Activated naive CD4-positive, alpha-beta T cell treated with anti-CD3 and anti-CD28 coated beads, Interleukin-2, amount 50 U/mL, for 16 hours (primary cell): ENCODE data around the gene BTBD6.

Source experiments
- DNase-seq: peaks from one replicate; pipeline ENCODE4 v3.0.0-alpha.2; 2020

Gene BTBD6

DNA sequence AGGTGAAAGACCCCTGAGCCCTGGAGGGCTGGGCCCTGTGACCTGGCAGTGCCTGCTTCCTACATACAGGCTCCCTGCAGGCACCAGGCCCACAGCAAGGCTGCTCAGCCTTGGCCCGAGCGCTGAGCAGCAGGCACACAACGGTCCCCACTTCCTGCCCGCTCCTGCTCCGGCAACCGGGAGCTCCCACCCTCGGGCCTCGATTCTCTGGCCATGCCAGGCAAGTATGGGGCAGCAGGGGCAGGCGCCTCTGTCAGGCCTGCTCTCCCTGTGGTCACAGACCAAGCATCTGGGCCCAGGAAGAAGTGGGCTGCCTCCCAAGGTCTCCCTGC, 36.6 kb upstream of the BTBD6 start:
- no peak for DNase-seq

DNA sequence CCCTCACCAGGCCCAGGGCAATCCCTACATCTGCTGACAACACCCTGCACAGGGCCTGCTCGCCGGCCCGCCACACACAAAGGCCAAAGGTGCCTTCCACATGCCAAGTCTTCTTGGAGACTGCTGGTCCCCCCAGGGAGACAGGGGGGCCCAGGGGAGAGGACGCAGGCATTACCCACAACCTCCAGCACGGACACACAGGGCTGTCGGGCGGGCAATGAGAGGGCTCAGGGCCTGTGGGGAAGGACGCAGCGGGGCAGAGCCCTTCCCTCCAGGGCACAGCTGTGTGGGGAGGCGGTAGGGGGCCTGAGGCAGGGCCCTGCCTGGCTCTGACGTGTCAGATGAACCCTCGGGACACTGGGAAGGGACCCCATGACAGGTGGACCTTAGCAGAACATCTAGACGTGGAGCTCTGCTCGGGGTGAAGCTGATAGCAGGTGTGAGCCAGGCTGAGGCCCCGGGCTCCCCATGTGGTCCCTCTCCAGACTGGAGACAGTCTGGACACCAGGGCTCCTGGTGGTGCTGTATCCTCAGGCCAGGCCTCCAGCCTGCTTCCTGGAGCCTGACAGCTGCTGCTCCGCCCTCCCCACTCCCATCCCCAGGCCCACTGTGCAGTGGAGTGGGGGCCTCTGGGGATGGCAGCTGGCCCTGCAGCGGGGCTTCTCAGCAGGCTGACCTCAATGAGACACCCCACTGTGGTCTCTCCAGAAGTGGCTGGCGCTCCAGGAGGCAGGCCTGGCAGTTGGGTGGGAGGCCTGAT, 35.6 kb upstream of the BTBD6 start:
- DNase-seq, result no peak

DNA sequence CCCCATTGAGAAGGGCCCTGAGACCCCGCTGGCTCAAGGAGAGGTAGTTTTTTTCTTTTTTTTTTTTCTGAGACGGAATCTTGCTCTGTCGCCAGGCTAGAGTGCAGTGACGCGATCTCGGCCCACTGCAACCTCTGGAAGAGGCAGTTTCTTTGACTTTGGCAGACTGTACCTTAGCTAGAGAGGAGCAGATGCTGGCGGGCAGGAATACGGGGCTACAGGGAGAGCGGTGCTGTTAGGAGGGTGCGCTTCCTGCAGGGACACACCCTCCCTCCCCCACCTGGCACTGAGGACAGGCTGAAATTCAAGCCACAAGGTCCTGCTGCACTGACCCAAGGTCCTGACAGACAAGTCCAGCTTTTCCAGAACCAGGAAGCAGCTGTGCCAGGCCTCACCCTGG, 35.0 kb upstream of the BTBD6 start:
- no peak for DNase-seq

DNA sequence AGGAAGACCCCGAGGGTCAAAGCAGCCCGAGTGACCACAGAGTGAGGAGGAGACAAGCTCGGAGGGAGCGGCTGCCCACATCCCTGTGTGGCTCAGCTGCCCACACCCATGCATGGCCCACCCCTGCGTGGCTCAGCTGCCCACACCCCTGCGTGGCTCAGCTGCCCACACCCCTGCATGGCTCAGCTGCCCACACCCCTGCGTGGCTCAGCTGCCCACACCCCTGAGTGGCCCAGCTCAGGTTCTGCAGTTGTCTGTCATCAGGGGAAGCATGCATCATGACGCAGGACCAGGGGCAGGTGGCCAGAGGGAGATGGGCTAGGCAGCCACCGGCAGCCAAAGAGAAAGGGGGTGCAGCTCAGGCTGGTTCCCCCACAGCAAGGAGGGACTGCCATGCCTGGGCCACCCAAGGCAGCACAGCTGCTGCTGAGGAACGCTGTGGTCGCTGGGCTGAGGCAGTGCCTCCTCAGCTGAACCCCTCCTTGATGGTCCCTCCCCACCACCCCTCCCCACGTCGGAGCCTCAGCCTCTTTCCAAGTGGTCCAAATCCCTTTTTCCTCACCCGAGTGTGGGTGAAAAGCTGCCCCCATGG, 33.9 kb upstream of the BTBD6 start:
- no peak for DNase-seq

DNA sequence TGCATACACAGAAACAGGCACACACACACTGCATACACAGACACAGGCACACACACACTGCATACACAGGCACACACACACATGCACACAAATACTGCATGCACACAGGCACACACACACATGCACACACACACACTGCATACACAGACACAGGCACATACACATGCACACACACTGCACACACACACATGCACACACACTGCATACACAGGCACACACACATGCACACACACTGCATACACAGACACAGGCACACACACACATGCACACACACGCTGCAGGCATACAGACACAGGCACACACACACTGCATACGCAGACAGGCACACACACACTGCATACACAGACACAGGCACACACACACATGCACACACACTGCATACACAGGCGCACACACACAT, 32.7 kb upstream of the BTBD6 start:
- DNase-seq, result no peak

DNA sequence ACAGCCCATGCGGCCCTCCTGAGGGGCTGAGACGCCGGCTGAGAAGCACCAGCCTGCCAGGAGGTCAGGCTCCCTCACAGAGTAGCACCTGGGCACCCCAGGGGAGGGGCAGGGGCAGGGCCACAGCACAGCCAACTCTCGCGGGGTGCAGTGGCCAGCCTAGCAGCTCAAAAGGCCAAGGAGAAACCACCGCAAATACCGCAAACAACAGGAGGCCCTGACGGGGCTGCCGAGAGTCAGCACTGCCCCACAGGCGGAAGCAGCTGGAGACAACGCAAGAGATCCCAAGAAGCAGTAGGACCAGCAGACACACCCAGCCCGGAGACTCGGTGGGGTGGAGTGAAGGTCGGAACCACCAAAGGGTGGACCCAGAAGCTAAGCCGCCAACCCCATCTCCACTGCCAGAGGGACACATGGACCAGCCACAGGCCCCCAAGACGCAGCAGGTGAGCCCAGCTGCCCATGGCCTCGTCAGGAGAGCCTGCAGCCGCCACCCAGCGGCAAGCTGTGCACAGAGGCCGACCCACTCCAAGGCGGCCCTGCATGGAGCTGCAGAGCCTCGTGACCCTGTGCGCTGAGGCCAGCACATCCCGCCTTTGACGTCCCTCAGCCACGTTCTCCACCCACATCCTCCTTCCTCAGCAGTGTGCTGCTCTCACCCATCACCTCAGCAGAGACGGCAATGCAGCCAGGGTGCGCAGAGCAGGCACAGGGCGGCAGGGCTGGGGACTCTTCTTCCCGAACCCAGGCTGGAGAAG, 31.7 kb upstream of the BTBD6 start:
- DNase-seq, result no peak

DNA sequence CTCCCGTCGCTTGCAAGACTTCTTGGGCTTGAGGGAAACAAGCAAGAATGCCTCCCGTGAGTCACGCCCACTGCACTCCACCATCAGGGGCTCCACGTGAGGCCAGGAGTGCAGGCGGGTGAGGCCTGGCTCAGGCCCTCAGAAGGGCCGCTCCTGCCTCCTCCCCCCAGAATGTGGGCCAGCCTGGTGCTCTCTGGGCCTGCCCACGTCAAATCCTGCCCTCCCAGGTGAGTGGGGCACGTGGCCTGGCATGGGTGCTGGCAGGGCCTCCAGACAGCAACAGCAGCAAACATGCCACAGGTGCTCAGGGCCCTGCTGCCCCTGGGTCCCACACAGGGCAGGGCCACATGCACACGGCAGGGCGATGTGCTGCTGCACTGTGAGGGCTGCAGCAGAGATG, 30.6 kb upstream of the BTBD6 start:
- no peak for DNase-seq

DNA sequence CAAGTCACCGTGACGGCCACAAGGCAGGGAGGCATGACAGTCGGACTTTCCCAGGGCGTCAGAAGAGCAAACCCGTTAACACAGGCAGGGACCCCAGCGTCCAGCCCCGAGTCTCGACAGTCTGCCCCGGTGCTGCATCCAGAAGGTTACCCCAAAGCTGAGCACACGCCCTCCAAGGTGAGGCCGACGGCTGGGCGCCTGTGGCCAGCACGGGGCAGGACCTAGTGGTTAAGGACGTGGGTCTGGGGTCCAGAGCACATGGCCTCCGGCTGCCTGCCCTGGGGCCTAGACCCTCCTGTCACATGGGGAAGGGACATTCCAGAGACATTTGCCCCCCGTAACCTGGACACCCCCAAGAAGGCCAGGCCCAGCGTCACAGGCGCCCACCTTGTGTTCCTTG, 29.7 kb upstream of the BTBD6 start:
- no peak for DNase-seq

DNA sequence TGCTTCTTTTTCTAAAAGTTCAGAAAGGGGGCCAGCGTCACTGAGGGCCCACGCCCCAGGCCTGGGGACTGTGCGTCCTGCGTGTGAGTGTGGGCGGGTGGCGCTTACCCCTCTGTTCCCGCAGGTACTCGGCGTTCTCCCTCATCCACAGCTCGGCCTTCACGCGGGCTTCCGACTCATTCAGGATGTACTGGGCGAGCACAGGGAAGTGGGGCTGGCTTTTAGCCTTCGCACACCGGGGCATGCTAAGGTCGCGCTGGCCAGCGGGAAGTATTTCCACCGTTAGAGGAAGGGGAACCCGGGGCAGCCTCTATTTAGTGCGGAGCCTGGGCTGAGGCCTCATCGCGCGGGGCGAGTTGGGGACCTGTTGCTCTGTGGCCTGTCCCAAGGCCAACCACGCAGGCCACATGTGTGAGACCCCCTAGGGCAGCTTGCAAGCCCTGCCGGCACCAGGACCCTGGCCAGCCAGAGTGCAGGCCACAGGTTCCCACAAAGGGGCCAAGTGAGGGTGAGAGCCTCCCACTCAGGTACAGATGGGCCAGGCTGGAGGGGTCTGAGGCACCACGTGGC, 29.2 kb upstream of the BTBD6 start:
- no peak for DNase-seq

DNA sequence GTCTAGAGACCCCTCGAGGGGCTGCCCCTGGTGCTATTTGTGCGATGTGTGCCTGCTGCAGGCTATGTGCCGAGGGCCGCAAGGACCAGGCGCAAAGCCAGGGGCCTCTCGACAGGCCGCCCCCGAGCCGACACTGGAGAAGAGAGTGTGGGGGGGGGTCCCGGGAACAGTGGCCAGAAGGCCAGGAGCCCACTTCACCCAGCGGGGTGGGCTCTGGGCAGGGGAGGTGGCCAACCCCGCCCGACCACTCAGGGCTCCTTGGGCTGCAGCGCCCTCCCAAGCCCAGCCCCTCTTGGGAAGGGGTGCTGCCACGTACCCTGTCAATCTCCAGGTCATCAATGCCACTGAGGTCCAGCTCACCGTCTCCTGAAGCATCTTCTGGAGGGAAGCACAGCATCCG, 28.6 kb upstream of the BTBD6 start:
- no peak for DNase-seq

DNA sequence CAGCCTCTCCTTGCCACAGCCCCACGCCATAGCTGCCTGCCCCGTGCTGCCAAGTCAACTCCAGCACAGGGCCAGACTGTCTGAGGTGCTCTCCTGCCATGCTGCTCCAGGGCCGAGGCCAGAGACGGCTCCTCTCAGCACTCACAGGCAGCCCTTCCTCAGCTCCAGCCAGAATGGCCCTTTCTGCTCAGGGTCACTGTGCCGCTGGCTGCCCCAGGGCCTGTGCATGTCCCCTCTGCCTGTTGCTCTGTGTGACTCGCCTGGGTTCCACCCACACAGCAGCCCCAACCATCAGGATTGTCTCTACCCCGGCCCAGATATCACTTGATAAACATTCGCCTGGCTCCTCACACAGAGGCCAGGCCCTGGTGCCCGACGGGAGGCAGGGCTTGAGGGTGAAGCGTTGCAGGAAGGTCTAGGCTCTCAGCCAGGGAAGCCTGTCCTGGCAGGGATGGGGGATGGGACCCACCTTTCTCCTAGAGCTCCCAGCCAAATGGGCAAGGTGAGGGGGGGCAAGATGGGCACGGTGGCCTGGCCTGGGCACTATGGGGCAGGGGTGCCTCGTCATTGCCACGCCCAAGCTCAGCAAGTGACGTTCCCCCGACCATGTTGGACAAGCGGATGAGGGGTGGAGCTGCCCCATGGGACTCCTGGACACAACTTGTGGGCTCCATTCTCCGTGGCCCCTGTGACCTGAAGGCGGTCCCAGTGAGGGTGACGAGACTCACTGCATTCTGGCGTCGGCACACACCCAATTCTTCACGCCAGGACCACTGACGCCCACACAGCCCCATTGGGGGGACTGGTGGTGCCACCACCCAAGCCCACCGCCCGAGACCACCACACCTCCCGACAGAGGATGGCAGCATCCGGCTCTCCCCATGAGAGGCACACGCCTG, 27.4 kb upstream of the BTBD6 start:
- DNase-seq, result no peak

DNA sequence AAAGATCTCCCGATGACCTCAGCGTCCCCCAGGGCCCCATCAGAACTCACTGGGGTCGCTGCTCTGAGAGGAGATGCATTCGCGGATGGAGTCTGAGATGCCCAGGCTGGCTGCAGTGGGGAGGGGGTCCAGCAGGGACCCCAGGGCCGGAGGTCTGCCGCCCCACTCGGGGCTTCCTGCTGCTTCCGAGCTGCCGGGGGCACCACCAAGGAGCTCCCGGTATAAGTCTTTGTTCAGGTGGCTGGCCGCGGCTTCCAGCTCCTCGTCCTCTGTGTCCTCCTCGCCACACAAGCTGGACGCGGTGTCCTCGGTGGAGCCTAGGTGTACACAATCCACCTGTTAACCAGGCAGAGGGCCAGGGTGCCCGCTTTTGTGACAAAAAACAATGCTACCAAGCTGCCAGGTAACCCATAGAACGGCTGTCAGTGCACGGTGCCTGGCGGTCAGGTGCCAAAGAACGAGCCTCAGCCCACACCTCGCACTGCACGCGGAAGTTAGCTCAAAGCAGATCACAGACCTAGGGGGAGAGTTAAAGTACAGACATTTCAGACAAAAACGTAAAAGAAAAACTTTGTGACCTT, 26.6 kb upstream of the BTBD6 start:
- DNase-seq, result no peak

DNA sequence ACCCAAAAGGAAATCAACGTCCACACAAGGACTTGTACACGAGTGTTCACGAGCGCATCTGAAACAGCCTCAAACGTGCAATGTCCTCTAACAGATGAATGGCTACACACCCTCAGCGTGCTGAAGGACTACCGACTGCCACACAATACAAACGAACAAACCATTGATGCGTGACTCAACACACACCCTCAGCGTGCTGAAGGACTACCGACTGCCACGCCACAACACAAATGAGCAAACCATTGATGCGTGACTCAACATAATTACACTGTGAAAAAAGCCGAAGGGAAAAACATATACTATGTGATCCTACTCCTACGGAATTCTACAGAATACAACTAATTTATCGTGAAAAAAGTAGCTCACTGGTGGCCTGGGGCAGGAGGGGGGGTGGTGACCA, 25.1 kb upstream of the BTBD6 start:
- no peak for DNase-seq

DNA sequence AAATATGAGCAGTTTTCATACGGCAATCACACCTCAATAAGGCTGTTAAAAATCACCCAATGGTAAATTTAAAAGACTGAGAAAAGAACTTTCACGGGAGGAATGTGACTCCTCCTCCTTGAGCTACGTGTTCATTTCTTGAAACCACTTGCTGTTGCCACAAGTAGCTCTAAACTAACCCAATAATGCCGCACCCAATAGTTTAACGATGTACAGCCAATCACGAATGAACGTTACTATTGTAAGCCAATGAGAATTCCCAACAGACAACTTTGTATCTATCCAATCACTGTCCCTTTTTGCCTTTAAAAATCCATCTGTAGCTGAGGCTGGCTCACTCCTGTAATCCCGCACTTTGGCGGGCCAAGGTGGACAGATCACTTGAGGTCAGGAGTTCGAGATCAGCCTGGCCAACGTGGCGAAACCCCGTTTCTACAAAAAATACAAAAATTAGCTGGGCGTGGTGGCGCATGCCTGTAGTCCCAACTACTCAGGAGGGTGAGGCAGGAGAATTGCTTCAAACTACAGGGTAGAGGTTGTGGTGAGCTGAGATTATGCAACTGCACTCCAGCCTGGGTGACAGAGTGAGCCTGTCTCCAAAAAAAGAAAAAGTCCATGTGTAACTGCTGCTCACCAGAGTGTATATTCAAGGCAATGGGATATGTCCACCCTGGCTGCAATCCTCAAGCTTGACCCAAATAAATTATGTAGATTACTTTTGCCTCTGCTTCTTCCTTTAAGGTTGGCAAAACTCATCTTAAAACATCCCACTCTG, 24.4 kb upstream of the BTBD6 start:
- no peak for DNase-seq

DNA sequence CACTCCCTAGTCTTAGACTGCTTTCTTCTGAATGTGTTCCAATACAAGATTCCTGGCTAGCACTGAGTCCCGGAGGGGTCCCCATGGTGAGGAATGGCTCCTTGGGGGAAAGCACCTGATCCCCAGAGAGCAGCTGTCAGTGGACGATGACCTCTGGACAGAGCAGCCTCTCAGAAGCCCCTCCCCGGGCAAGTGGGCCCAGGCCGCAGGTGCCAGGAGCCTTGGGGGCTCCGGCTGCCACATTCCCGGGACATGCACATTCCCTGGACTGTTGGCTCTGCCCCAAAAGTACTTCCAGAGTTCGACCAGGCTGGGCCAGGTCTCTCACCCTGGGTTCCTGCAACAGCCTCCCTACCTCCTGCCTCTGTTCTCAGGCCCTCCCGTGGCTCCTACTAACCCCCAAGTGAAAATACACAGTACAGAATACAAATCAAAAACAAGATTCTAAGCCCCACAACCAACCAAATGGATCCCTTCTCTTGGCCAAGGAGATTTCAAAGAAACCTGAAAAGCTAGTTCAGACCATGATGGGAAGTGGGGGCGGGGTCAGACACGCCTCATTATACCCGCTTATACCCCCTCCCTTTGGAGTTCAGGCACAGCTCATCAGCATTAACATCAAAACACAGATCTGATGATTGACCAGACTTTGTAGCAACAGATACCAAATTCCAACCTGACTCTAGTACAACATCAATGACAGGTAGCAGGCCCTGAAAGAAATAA, 23.3 kb upstream of the BTBD6 start:
- no peak for DNase-seq

DNA sequence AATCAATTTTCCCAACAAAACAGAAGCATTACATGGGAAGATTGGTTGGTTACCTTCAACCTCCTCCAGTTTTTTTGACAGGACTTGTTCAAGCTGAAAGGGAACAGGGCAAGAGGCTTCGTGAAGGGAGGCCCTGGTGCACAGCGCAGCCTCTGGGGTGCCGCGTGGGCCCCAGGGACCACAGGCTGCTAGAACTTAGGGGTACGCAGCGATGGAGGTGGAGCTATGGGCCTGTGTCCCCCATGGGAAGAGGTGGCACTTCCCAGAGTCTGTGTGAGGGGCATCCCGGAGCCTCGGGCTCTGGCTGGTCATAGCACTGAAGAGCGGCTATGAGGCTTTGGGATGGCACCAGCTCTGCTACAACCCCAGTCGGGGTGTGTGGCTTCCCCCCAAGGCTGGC, 22.1 kb upstream of the BTBD6 start:
- DNase-seq, result no peak

DNA sequence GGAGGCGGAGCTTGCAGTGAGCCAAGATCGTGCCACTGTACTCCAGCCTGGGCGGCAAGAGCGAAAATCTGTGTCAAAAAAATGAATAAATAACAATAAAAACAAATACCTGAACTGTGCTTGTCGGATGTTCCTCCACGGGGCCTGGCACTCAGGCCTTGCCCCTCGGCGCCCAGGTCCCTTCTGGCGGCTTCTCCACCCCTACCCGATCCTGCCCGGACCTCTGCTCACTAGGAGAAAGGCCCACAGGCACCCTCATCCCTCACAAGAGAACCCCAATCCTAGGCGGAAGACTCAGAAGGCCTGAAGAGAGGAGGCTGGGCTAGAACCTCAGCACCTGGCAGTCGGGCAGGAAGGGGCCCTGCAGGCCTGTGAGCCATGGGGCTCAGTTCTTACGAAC, 21.0 kb upstream of the BTBD6 start:
- no peak for DNase-seq

DNA sequence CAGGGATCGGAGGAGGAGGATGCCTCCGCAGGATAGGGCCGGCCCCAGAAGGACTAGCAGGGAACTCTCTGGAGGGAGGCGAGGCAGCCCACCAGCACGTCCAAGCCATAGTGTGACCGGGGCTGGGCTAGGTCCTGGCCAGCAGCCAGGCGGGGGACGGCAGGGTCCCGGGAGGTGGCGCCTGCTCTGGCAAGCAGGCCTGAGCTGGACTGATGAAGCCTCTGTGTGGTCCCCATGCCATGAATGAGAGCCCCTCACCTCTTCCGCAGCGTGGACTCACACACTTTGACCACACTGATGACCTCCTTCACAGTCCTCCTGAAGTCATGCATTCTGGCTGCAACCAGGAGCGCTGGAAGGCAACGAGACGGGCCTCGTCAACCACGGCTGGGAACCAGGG, 19.8 kb upstream of the BTBD6 start:
- DNase-seq, result no peak

DNA sequence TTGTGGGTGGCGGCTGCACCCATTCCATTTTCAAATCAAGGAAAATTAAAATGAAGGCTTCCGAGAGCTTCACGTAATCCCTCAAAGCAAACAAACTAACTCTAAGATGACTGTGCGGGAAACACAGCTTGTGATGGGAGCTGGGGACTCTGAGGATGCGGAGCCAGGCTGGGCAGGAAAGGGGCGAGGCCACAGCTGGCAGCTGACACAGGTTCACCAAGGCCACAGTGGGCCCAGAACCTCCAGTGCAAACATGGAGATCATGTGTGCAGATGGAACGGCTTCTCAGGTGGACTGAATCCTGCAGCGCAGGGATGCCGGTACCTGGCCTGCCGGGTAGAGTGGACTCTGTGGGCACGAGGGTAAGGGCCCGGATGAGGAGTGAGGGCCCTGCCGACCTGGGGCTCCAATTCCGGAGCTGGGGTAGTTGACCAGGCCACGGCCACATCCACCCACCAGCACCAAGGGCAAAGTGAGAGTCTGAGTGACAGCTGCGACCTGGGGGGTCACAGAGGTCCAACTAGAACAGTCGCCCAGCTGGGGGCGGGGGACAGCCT, 19.2 kb upstream of the BTBD6 start:
- DNase-seq, result no peak

DNA sequence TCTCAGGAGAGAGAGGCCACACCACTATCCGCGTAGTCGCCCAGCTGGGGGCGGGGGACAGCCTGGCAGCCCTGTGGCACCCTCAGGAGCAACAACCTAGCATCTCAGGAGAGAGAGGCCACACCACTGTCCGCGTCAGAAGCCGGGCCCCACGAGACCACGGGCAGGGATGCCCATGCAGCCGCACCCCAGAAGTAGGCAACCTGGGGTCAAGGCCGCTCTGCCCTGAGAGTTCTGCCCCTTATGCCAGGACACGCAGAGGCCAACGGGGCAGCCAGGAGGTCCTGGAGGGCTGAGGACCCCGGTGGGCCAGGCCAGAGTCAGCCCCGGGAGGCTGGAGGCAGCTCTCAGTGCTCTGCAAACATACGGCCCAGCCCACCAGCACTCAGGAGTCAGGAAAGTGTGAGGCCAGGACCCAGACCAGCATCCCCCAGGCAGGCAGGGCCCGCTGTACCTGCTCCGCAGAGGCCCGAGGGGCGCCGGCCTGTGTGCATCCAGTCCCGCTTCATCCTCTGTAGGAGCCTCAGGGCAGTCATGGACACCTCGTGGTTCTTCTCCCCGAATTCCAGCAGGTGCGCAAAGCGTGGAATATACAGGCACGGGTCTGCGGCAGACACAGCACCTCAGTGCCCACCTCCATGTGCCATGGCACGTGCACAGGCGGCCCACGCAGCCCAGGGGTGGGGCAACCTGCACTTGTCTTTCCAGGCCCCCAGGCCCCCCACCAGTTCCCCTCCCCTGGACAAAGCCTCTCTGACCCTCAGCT, 7.3 kb upstream of the BTBD6 start:
- no peak for DNase-seq
